ENCODE data around the gene UBASH3A. TPM values are rescaled to one million over a fixed set of nuclear protein-coding genes. Genes with fewer than 3 reads are reported as not detected.

UBASH3A gene
- total and polyA plus RNA-seq, 4 donors, result 0.58 to 0.88 (median 0.67) TPM

DNA sequence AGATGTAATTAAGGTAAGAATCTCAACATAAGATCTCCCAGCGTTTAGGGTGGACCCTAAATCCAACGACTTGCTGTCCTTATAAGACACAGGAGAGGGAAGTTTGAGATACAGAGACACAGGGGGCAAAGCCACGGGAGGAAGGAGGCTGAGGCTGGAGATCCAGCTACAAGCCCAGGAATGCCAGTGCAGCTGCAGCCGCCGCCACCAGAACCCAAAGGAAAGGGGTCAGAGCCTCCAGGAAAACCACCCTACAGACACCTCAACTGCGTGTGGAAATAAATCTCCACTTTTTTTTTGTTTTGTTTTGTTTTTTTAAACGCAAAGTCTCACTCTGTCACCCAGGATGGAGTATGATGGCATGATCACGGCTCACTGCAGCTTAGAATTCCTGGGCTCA lies 25.3 kb upstream of the UBASH3A start:
- no peak overlapping the region for H3K9ac ChIP-seq (ENCODE audit: insufficient read depth in 1 of 2, low read length in 2 of 2)
- DNase-seq, result no peak
- H3K4me3 ChIP-seq, result no peak overlapping the region
- peaks cover 0 to 7% (median 0%) of the 10 kb centered on the region in 5 donors for H3K4me1 ChIP-seq (ENCODE audit: control insufficient read depth in 5 of 5, insufficient read depth in 5 of 5, low read length in 5 of 5)
- no peak overlapping the region for H3K27ac ChIP-seq (ENCODE audit: low read depth in 1 of 2, low read length in 1 of 2)
- TF ChIP-seq, protein P1, sequence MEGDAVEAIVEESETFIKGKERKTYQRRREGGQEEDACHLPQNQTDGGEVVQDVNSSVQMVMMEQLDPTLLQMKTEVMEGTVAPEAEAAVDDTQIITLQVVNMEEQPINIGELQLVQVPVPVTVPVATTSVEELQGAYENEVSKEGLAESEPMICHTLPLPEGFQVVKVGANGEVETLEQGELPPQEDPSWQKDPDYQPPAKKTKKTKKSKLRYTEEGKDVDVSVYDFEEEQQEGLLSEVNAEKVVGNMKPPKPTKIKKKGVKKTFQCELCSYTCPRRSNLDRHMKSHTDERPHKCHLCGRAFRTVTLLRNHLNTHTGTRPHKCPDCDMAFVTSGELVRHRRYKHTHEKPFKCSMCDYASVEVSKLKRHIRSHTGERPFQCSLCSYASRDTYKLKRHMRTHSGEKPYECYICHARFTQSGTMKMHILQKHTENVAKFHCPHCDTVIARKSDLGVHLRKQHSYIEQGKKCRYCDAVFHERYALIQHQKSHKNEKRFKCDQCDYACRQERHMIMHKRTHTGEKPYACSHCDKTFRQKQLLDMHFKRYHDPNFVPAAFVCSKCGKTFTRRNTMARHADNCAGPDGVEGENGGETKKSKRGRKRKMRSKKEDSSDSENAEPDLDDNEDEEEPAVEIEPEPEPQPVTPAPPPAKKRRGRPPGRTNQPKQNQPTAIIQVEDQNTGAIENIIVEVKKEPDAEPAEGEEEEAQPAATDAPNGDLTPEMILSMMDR (IDR thresholded peaks at IDR 0.05; ENCODE audit: control extremely low read depth, extremely low read depth), result no peak
- no peaks in the 10 kb centered on the region for H3K27me3 ChIP-seq (ENCODE audit: control insufficient read depth in 3 of 3, insufficient read depth in 3 of 3, low read length in 2 of 3)
- no peak for ATAC-seq (ENCODE audit: insufficient read depth, low FRiP score)
- peaks cover 0 to 7% (median 1%) of the 10 kb centered on the region in 4 donors for H3K9me3 ChIP-seq (ENCODE audit: control insufficient read depth in 4 of 4, insufficient read depth in 3 of 4, low read length in 3 of 4)
- no peaks in the 10 kb centered on the region for H3K36me3 ChIP-seq (ENCODE audit: control insufficient read depth in 4 of 4, insufficient read depth in 4 of 4, low read length in 4 of 4)
- WGBS, 2 donors, result 79 to 80% methylated on average over 8 of the region's 8 CpGs

DNA sequence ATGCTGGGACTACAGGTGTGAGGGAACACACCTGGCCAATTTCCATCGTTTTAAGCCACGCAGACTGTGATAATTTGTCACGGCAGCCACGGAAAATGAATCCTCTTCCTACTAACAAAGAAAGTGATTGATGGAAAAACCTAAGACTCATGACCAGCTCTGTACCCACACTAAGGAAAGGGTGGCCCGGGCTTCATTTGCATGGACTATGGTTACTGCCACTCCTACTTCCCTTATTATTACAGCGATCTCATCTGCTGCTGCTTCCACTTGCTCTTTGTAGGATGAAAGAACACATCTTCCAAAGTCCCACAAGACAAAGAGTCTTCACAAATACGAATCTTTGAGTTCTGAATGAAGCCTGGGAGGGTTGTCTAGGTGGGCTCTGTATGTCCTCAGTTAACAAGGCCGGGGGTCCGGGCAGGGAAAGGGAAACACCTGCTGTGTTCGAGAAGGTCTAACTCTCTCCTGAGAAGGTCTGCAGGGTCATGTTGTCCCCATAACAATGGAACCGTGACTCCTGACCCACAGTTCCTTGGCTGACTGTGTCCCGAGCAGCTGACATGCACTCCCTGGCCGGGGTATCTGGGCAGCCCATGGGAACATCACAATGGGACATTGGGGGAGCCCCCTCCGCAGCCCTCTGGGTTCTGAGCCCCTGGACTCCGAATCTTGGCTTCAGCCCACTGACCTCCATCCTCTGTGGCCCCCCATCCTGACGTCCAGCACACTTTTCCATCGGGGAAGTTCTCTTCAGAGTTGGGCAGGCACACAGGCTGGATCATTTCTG lies 24.1 kb upstream of the UBASH3A start:
- ATAC-seq (ENCODE audit: insufficient read depth, low FRiP score), result no peak
- H3K27me3 ChIP-seq (ENCODE audit: control insufficient read depth in 3 of 3, insufficient read depth in 3 of 3, low read length in 2 of 3), result no peaks in the 10 kb centered on the region
- H3K4me1 ChIP-seq (ENCODE audit: control insufficient read depth in 5 of 5, insufficient read depth in 5 of 5, low read length in 5 of 5), result peaks cover 0 to 13% (median 0%) of the 10 kb centered on the region in 5 donors
- no peaks in the 10 kb centered on the region for H3K36me3 ChIP-seq (ENCODE audit: control insufficient read depth in 4 of 4, insufficient read depth in 4 of 4, low read length in 4 of 4)
- H3K27ac ChIP-seq (ENCODE audit: low read depth in 1 of 2, low read length in 1 of 2), result no peak overlapping the region
- no peak for DNase-seq
- WGBS, 2 donors, result 78 to 83% methylated on average over 17 of the region's 17 CpGs
- no peak overlapping the region for H3K4me3 ChIP-seq
- no peak overlapping the region for H3K9ac ChIP-seq (ENCODE audit: insufficient read depth in 1 of 2, low read length in 2 of 2)
- H3K9me3 ChIP-seq (ENCODE audit: control insufficient read depth in 4 of 4, insufficient read depth in 3 of 4, low read length in 3 of 4), result peaks cover 0 to 7% (median 1%) of the 10 kb centered on the region in 4 donors
- TF ChIP-seq, protein P1 (IDR thresholded peaks at IDR 0.05; ENCODE audit: control extremely low read depth, extremely low read depth), result no peak

DNA sequence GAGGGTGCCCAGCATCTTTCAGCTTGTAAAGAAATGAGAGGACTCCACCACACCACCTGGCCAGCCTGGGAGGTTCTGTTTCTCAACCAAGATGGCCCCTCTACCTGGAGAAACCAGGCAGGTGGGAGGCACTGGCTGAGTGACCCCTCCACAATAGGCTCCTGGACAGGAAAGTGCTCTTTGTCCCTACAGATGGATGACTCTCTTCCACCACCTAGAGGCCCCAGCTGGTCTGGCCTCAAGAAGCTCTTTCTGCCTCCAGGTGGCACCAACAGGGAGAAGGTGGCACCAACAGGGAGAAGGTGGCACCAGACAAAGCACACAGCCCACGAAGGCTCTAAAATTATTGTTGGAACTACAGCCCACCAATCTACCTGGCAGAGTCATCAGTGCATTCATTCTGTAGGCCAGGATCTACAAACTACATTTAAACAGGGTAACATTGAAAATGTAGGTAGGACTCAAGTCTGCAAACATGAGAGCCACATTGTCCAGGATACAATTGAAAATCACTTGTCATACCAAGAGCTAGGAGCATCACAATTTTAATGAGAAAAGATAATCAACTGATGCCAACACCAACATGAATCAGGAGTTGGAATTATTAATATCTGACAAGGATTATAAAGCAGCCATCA lies 22.2 kb upstream of the UBASH3A start:
- Histone ChIP-seq H3K27me3 (ENCODE audit: control insufficient read depth in 3 of 3, insufficient read depth in 3 of 3, low read length in 2 of 3) (no peaks in the 10 kb centered on the region), H3K4me3 (no peak overlapping the region), H3K36me3 (ENCODE audit: control insufficient read depth in 4 of 4, insufficient read depth in 4 of 4, low read length in 4 of 4) (no peaks in the 10 kb centered on the region), H3K27ac (ENCODE audit: low read depth in 1 of 2, low read length in 1 of 2) (no peak overlapping the region), H3K9me3 (ENCODE audit: control insufficient read depth in 4 of 4, insufficient read depth in 3 of 4, low read length in 3 of 4) (peaks cover 0 to 7% (median 1%) of the 10 kb centered on the region in 4 donors), H3K9ac (ENCODE audit: insufficient read depth in 1 of 2, low read length in 2 of 2) (no peak overlapping the region), H3K4me1 (ENCODE audit: control insufficient read depth in 5 of 5, insufficient read depth in 5 of 5, low read length in 5 of 5) (peaks cover 0 to 5% (median 0%) of the 10 kb centered on the region in 5 donors)
- no peak for ATAC-seq (ENCODE audit: insufficient read depth, low FRiP score)
- TF ChIP-seq, protein P1 (IDR thresholded peaks at IDR 0.05; ENCODE audit: control extremely low read depth, extremely low read depth), result peak; percentile 83
- peak in 2 of 3 donors; percentile 18 to 33 for DNase-seq
- WGBS, 2 donors, result 59 to 60% methylated on average over 1 of the region's 1 CpG
